Skeletal muscle satellite cell (primary cell): Measurements from ENCODE around the gene MRI1.
"Not testable (repeated sequence)": the region's sequence is repeated elsewhere in the genome, so short reads cannot be mapped to it uniquely, and the experiment has no call there.

Source experiments
- H3K27me3 ChIP-seq: 2 replicates; pipeline ENCODE4 v1.7.0; 2013; ENCODE audit warnings: low read length; ENCODE audit not compliant: control insufficient read depth, insufficient read depth
- H3K36me3 ChIP-seq: 2 replicates; pipeline ENCODE4 v1.7.0; 2013; ENCODE audit warnings: mild to moderate bottlenecking, control low read depth, low read length; ENCODE audit not compliant: insufficient read depth
- H3K4me1 ChIP-seq: 2 replicates; pipeline ENCODE4 v1.7.0; 2013; ENCODE audit warnings: low read length; ENCODE audit not compliant: control insufficient read depth, insufficient read depth
- H3K4me2 ChIP-seq: 2 replicates; pipeline ENCODE4 v1.7.0; 2013; ENCODE audit warnings: mild to moderate bottlenecking, low read length
- H3K4me3 ChIP-seq: 2 replicates; pipeline ENCODE4 v1.7.0; 2013; ENCODE audit warnings: low read length
- H3K9ac ChIP-seq: 2 replicates; pipeline ENCODE4 v1.7.0; 2013; ENCODE audit warnings: mild to moderate bottlenecking, low read depth, low read length, moderate library complexity
- H3K9me3 ChIP-seq: replicated peaks from 2 replicates; pipeline ENCODE4 v1.7.0; 2013; ENCODE audit warnings: mild to moderate bottlenecking, control low read depth, low read length

MRI1 gene

DNA sequence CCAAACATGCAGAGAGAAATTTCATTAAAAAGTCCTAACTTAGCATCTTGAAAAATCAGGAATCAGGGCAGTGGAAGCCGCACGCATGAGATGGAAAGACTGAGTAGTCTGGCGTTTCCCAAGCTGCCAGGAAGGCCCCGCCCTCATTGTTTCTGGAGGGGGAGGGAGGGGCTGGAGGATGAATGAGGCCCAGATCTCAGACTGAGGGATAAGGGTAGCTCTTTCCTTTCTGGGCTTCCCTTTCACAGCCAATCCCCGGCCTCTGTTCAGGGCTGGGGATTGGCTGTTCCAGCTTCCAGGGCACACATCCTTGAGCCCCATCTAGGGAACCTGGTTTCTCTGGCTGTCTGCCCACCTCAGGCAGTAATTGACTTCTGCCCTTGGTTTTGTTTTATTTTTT lies 17.2 kb downstream of the MRI1 start:
- H3K27me3 ChIP-seq: no peaks in the 10 kb centered on the region
- H3K9me3 ChIP-seq: no peaks in the 10 kb centered on the region
- H3K36me3 ChIP-seq: peaks cover 24% of the 10 kb centered on the region
- no peak overlapping the region for H3K9ac ChIP-seq
- H3K4me1 ChIP-seq: peaks cover 15% of the 10 kb centered on the region
- no peak overlapping the region for H3K4me2 ChIP-seq
- H3K4me3 ChIP-seq: no peak overlapping the region

DNA sequence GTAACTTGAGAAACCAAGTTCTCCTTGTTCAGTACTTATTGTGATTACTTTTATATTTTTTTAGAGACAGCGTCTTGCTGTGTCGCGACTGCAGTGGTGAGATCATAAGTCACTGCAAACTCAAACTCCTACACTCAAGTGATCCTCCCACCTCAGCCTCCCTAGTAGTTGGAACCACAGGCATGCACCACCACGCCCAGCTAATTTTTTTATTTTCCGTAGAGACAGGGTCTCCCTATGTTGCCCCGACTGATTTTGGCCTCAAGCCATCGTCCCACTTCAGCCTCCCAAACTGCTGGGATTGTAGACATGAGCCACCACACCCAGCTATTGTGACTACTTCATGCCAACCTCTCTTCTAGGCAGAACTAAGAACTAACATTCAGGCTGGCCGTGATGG lies 18.2 kb downstream of the MRI1 start:
- peaks cover 20% of the 10 kb centered on the region for H3K4me1 ChIP-seq
- H3K27me3 ChIP-seq: no peaks in the 10 kb centered on the region
- no peak overlapping the region for H3K4me3 ChIP-seq
- peaks cover 21% of the 10 kb centered on the region for H3K36me3 ChIP-seq
- no peaks in the 10 kb centered on the region for H3K9me3 ChIP-seq
- no peak overlapping the region for H3K9ac ChIP-seq
- H3K4me2 ChIP-seq: no peak overlapping the region

DNA sequence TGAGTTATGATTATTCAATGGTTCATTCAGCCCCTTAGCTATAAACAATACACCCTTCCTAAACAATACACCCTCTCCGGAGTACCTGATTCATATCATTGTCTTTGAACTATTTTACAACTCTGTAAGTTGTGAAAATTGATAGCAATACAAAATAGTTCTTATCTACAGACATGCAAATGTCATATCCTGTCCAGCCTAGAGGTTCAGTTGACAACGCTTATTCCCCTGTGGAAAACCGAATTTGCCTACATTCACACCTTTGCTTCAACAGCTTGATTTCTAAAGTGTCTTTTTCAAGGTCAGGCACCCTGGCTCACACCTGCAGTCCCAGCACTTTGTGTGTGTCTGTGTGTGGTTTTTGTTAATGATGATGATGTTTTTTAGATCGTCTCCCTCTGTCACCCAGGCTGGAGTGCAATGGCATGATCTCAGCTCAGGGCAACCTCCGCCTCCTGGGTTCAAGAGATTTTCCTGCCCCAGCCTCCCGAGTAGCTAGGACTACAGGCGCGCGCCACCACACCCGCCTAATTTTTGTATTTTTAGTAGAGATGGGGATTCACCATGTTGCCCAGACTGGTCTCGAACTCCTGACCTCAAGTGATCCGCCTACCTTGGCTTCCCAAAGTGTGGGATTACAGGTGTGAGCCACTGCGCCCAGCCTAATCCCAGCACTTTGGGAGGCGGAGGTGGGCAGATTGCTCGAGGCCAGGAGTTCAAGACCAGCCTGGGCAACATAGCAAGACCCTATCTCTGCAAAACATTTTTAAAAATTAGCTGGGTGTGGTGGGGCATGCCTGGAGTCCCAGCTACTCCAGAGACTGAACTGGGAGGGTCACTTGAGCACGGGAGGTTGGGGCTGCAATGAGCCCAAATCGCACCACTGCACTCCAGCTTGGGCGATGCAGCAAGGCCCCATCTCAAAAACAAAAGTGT lies 19.5 kb downstream of the MRI1 start:
- peaks cover 8% of the 10 kb centered on the region for H3K36me3 ChIP-seq
- H3K9ac ChIP-seq: no peak overlapping the region
- H3K4me3 ChIP-seq: no peak overlapping the region
- no peak overlapping the region for H3K4me2 ChIP-seq
- H3K4me1 ChIP-seq: peaks cover 32% of the 10 kb centered on the region
- no peaks in the 10 kb centered on the region for H3K9me3 ChIP-seq
- H3K27me3 ChIP-seq: no peaks in the 10 kb centered on the region

DNA sequence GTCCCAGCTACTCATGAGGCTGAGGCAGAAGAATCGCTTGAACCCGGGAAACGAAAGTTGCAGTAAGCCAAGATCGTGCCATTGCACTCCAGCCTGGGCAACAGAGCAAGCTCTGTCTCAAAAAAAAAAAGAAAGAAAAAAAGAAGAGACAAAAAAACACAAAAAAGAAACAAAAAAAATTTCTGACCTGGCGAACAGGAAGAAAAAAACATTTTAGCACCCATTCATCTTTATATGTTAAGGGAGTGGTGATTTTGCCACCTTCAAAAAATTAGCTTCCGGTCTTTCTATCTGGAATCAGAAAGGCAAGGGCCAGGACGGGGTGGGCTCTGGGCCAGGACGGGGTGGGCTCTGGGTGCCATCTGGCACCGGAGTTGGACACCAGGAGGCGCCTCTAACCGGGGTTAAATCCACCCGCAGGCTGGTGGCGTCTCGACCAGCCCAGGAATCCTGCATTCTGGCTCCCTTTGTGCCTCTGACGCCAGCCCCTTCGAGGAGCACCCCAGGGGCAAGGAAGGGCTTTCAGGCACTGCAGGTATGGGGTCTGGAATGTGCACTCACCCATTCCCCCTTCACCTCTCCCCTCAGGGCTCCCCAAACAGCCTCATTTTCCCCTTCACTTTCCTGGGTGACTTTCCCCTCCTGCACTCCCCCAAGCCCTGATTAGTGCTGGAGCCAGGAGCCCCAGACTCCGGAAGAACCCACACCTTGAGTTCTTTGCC lies 20.6 kb downstream of the MRI1 start:
- Histone ChIP-seq H3K27me3 (no peaks in the 10 kb centered on the region), H3K4me2 (peak overlapping the region; percentile 59), H3K9me3 (no peaks in the 10 kb centered on the region), H3K9ac (peak overlapping the region; percentile 53), H3K4me1 (peaks cover 36% of the 10 kb centered on the region), H3K36me3 (no peaks in the 10 kb centered on the region), H3K4me3 (peak overlapping the region; percentile 22)

- Histone ChIP-seq H3K4me3 (no peak overlapping the region), H3K27me3 (no peaks in the 10 kb centered on the region), H3K9me3 (no peaks in the 10 kb centered on the region), H3K4me2 (peak overlapping the region; percentile 5), H3K36me3 (no peaks in the 10 kb centered on the region), H3K4me1 (peaks cover 36% of the 10 kb centered on the region), H3K9ac (no peak overlapping the region)
Measured at GRCh38 chr19:13788991-13789390, 24.7 kb downstream of the MRI1 start.

- Histone ChIP-seq H3K4me1 (peaks cover 35% of the 10 kb centered on the region), H3K27me3 (no peaks in the 10 kb centered on the region), H3K9me3 (no peaks in the 10 kb centered on the region), H3K36me3 (no peaks in the 10 kb centered on the region), H3K9ac (no peak overlapping the region), H3K4me2 (no peak overlapping the region), H3K4me3 (no peak overlapping the region)
Measured at GRCh38 chr19:13790354-13790753, 26.0 kb downstream of the MRI1 start.

DNA sequence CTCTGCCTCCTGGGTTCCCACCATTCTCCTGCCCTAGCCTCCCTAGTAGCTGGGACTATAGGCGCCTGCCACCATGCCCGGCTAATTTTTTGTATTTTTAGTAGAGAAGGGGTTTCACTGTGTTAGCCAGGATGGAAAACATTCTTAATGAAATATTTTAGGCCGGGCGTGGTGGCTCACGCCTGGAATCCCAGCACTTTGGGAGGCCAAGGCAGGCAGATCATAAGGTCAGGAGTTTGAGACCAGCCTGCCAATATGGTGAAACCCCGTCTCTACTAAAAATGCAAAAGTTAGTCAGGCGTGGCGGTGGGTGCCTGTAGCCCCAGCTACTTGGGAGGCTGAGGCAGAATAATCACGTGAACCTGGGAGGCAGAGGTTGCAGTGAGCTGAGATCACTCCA lies 29.0 kb downstream of the MRI1 start:
- peaks cover 45% of the 10 kb centered on the region for H3K4me1 ChIP-seq

DNA sequence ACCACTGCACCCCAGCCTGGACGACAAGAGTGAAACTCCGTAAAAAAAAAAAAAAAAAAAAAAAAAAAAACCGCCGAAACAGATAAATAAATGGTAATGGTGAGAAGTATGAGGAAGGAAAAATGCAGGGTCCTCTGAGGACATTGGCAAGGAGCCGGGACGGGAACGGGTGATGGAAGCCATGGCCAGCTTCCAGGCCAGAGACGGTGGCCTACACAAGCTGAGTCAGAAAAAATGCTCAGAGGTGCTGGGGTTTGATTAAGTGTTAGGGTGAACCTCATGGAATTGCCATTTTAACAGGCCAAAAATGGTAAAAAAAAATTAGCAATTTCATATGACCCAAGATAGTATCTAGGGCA lies 30.1 kb downstream of the MRI1 start:
- no peaks in the 10 kb centered on the region for H3K27me3 ChIP-seq
- H3K36me3 ChIP-seq: peaks cover under 1% of the 10 kb centered on the region
- H3K9ac ChIP-seq: peak overlapping the region; percentile 97

More for the DNA sequence above, 29.0 kb downstream of the MRI1 start:
- H3K36me3 ChIP-seq, H3K4me3 ChIP-seq, H3K9ac ChIP-seq, H3K4me2 ChIP-seq, H3K27me3 ChIP-seq, H3K9me3 ChIP-seq: not testable (repeated sequence)

DNA sequence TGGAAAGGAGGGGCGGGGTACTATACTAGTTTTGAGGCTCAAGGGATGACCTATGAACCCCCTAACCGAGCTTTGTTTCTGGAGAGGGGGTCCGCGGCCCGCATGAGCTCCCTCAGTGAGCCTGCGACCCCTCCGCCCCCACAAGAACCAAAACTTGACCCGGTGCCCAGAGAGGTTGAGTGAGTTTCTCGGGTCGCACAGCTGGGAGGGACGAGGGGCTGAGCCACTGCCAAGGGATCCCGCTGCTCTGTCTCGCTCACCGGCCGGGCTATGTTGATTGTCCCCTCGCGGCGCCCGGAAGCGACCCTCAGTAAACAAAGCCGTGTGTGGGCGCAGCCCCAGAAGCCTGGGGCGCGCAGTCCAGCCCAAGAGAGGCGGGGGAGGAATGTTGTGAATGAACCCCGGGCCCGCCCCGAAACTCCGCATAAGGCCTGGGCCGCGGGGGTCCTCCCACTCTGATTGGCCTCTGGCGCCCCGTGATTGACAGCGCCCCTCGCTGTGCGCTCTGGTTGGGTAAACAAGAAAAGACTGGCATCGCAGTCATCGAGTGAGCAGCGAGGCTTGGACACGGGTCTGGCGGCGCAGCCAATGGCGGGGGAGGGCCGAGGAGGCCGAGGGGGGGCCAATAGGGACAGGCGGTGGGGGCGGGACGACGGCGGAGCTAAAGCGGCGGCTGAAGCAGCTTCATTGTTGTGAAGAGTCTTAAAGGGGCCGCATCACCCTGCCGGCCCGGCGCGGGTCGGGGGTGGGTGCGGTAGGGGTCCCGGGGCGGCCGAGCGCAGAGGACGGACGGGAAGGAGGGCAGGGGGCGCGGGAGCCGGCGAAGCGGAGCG lies 30.7 kb downstream of the MRI1 start, which contains the start of gene ZSWIM4:
Gene ZSWIM4, plus strand, starts transcription at position 687 of the 833 bp plus-strand sequence. CDS start 206 bp downstream, outside the sequence.
- Histone ChIP-seq H3K4me1 (peaks cover 39% of the 10 kb centered on the region), H3K4me3 (peak within 1 kb of the TSS; percentile 95), H3K27me3 (no peaks in the 10 kb centered on the region), H3K4me2 (peak within 1 kb of the TSS; percentile 96), H3K36me3 (peaks cover 5% of the 10 kb centered on the region), H3K9me3 (no peaks in the 10 kb centered on the region), H3K9ac (peak within 1 kb of the TSS; percentile 97)

More for the DNA sequence above, 30.1 kb downstream of the MRI1 start:
- Histone ChIP-seq H3K4me2 (peak overlapping the region; percentile 96), H3K9me3 (no peaks in the 10 kb centered on the region), H3K4me3 (peak overlapping the region; percentile 88), H3K4me1 (peaks cover 39% of the 10 kb centered on the region)

- Histone ChIP-seq H3K4me3 (peak overlapping the region; percentile 95), H3K9me3 (no peaks in the 10 kb centered on the region), H3K9ac (peak overlapping the region; percentile 85), H3K27me3 (no peaks in the 10 kb centered on the region), H3K4me2 (peak overlapping the region; percentile 90), H3K4me1 (peaks cover 39% of the 10 kb centered on the region), H3K36me3 (peaks cover 6% of the 10 kb centered on the region)
Measured at GRCh38 chr19:13795595-13796300, 31.4 kb downstream of the MRI1 start.
